IPS-18c (cell line): Measurements from ENCODE around the gene CCIN.

Experiments used
- H3K4me3 ChIP-seq: 2 replicates; pipeline ENCODE4 v1.7.0; 2013; ENCODE audit warnings: low read depth, mild to moderate bottlenecking, low read length, moderate library complexity; ENCODE audit not compliant: insufficient read depth
- H3K9me3 ChIP-seq: one replicate; pipeline ENCODE4 v1.6.1; 2013; ENCODE audit warnings: mild to moderate bottlenecking, low read length, moderate library complexity; ENCODE audit not compliant: control insufficient read depth, insufficient read depth

The CCIN gene

DNA sequence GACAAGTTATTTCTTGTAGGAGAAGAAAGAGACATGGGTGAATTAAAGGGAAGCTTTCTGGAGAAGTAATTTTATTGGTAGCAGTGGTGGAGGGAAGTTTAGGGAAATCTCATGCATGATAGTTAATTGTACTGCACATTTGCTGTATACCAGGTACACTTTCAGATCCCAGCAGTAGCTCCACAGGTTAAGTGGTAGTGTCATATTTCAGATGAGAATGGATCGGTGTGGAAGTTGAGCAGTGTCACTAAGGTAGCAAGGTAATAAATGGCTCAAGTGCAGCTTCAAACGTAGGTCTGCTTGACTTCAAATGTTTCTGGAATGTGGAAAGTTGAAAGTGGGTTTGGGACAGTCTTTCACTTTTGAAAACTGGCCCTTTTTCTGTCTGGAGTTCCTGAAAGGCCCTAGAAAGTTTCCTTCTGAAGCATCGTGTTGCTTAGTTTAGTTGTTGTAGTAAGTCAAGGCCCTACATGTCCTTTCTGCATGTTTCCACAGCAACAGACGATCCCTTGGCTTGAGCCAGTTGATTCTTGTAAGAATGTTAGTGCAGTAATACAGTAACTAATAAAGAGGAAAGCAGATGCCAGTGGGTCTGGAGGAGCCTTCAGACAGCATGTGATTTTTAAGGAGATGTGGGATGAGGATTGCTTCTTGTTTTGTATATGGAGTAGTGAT, 25.3 kb downstream of the CCIN start:
- H3K4me3 ChIP-seq: no peak overlapping the region
- no peaks in the 10 kb centered on the region for H3K9me3 ChIP-seq

DNA sequence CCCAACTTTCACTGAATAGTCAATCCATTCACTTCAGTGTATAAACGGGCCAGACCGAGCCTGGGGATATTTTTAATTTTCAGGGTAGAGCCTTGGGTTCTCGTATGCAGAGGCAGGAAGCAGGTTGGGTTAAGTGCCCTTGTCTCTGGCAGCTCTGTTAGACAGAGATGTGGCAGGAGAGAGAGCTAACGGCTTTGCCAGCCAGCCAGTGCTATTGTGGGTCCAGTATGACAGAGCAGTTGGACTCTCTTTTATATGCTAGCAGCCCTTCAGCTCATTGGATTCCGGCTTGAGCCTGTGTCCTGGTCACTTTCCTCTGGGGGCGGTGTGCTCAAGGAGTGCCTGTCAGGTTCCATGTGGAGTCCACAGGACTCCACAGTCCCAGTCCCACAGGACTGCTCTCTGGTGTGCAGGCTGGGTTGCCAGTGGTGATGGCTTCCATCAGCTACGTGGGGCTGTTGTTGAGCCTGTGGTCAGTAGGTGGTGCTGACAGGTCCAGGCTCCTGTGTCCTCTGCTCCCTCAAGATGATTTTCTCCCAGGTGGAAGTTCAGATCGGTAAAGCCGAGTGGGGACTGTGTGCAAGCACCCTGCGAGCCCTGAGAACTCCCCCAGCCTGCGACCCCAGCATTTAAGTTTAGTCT, 35.8 kb downstream of the CCIN start:
- Histone ChIP-seq H3K9me3 (no peaks in the 10 kb centered on the region), H3K4me3 (no peak overlapping the region)

DNA sequence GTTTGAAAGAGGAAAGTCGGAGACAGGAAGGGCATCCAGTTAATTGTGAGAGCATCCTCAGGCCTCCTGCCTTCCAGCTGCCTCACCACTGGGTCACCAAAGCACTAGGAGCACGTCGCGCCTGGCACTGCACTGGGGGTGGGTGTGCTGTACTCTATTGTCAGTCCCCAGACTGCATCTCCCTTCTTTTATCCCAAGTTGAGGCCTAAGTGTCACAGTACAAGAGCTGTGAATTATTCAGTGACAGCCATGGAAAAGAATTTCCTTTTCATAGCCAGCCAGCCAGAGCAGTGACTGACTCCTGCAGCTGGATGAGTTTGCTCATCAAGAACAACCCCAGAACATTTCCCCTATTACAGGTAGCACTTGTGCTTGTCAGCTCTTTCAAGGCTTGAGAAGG, 37.8 kb downstream of the CCIN start:
- no peak overlapping the region for H3K4me3 ChIP-seq

DNA sequence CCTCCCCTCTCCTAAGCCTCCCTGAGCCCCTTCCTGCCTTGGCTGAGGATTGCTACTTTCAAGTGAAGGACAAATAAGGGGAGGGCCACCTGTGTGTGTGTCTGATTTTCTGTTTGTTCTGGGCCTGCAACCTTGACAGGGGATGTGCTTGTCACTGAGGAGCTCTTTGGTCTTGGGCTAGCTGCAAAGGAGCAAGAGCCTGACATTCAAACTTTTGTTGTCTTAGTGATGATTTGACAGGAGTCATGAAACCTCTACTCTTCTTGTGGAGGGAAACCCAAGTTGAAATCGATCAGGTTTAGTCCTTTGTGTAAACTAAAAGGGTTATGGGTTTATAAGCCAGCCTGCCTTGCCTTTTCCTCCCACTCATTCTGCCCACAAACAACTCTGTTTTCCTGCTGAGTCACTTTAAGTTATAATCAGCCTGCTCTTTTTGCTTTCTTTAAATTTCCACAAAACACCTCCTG, 38.4 kb downstream of the CCIN start:
- Histone ChIP-seq H3K4me3 (no peak overlapping the region), H3K9me3 (no peaks in the 10 kb centered on the region)

More for the DNA sequence above, 37.8 kb downstream of the CCIN start:
- no peaks in the 10 kb centered on the region for H3K9me3 ChIP-seq

DNA sequence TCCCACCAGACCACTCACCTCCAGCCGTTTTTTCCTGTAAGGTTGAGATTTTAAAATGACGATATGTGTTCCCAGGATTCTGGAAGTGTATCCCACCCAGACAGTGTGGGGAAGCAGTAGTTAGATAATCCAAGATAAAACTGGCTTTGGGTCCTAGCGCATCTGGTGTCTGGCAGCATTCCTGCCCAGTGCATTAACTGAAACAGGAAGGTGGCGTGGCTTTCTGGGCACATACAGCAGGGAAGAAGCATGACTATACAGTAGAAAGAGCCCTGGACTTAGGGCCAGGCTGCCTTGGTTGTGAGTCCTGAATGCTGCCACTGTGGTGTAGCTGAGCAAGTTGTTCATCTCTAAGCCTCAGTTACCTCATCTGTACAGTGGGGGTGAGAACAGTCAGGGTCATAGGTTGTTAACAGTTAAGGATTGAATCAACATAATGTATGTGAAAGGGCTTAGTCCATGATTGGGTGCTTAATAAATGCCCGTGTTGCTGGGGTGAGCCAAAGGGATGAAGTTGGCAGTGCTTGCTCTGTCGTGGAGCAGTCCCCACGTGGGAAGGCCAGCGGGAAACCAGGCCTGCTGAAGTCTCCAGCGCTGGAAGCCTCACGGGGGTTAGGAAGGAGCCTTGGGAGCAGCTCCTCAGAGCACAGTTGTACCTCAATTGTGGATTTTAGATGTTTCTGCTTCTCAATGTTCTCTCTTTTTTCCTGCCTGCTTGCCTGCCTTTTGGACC, 39.5 kb downstream of the CCIN start:
- Histone ChIP-seq H3K4me3 (no peak overlapping the region), H3K9me3 (no peaks in the 10 kb centered on the region)

DNA sequence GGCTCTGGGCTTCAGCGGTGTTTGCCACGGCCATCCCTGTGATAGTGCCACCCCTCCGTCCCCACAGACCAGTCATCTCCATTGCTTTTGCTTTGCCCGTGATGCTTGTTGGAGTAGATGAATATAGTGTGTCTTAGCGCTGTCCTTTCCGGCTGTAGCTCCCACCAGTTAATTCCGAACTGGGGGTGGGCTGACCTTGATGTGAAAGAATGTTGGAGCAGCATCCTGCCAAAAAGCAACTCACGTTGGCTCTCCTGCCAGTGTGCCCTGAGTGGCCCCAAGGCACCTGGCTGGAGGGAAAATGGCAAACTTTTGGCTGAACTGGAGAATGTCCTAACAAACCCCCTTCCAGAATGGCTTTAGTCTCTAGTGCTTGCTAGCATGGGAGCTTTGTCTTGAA, 41.5 kb downstream of the CCIN start:
- H3K4me3 ChIP-seq: no peak overlapping the region
- H3K9me3 ChIP-seq: no peaks in the 10 kb centered on the region

DNA sequence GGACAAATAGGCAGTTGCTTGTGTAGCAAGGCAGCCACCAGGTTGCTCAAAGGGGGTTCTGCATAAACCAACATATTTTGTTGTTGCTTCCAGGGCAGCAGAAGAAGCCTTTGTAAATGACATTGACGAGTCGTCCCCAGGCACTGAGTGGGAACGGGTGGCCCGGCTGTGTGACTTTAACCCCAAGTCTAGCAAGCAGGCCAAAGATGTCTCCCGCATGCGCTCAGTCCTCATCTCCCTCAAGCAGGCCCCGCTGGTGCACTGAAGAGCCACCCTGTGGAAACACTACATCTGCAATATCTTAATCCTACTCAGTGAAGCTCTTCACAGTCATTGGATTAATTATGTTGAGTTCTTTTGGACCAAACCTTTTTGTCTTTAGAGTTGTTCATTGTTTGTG, 42.3 kb downstream of the CCIN start:
- H3K9me3 ChIP-seq: no peaks in the 10 kb centered on the region
- H3K4me3 ChIP-seq: no peak overlapping the region

DNA sequence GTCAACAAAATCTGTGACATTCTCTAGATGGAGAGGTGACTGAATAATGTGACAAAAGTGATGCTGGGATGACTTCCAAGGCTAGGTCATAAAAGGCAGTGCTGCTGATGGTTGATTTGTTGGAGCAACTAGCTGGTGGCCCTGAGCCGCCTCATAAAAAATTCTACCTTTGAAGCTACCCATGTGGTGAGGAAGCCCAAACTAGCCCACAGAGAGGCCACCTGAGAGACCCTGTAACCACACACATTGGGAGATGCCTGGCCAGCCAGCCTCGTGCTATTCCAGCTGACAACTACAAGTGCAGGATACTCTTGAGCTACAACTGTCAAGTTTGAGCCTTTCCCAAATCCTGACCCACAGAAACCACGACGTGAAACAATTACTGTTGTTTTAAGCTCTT, 44.2 kb downstream of the CCIN start:
- H3K4me3 ChIP-seq: no peak overlapping the region
- H3K9me3 ChIP-seq: no peaks in the 10 kb centered on the region

DNA sequence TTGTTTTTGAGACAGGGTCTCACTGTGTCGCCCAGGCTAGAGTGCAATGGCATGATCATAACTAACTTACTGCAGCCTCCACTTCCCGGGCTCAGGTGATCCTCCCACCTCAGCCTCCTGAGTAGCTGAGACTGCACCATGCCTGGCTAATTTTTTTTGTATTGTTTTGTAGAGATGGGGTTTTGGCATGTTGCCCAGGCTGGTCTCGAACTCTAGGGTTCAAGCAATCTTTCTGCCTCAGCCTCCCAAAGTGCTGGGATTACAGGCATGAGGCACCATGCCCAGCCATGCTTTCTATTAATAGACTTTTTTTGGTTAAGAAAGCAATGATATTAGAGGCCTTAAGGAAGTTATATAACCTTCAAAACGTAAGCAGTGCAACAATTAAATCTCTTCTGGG, 44.8 kb downstream of the CCIN start:
- H3K9me3 ChIP-seq: no peaks in the 10 kb centered on the region

DNA sequence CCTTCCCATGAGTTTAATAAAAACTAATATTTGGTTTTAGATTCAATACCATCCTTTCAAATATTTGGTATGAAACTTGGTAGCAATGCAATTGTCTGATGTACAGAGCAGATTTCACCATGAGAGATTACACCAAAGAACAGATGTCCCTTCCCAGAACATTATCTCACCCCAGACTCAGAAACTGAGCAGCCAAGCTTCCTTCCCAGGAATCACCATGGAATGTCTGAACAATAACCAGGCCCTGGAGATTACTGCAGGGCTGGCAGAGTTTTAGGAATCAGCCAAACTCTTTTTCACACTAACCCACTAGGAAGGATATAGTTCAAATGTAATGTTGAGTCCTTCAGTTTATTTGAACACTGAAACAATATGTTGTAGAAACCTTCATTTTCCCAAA, 45.4 kb downstream of the CCIN start:
- H3K9me3 ChIP-seq: no peaks in the 10 kb centered on the region
- H3K4me3 ChIP-seq: no peak overlapping the region

More for the DNA sequence above, 44.8 kb downstream of the CCIN start:
- H3K4me3 ChIP-seq: no peak overlapping the region

DNA sequence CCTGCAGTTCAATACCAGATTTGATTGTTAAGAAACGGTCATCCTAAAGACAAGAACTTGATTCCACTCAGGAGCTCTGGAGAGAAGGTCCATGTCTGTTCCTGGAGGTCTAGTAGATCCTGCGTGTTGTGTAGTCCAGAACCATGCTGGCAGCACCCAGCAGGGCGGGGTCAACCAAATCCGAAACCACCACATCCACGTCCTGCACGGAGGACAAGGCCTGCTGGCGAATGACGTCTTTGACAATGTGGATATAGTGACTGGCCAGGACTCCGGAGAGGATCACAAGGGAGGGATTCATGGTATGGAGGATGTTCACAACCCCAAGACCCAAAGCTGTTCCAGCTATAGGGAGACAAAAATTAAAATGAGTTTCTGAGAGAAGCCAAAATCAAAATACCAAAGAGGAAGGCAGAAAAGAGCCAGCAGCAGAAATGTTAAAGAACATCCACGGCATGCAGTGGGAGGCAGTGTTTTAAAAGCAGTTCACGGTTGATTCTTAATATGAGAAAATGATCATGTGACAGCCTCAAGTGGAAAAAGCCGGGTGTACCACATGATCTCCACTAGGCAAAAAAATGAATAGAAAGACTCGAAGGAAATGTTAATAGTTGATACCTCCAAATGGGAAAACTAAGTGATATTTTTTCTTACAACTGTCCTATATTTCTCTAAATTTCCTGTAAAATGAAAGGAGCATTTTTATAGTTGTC, 48.2 kb downstream of the CCIN start:
- Histone ChIP-seq H3K9me3 (peaks cover 5% of the 10 kb centered on the region), H3K4me3 (no peak overlapping the region)

DNA sequence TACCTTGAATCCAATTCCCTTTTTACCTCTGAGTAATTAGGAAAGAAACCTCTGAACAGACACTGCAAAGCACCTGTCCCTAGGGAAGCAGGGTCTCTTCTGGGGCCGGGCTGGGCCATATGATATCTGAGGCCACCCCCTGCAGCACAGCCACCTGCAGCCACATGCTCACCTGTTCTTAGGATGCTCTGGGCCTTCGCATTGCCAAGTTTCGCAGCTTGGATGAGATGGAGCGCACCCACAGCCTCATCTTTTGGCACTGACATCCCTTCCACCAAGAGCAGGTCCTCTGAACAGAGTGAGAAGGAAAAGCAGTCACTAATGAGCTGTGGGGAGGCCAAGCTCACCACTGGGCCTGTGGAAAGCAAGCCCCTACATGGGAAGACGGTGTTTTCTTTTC, 48.8 kb downstream of the CCIN start:
- H3K4me3 ChIP-seq: no peak overlapping the region

DNA sequence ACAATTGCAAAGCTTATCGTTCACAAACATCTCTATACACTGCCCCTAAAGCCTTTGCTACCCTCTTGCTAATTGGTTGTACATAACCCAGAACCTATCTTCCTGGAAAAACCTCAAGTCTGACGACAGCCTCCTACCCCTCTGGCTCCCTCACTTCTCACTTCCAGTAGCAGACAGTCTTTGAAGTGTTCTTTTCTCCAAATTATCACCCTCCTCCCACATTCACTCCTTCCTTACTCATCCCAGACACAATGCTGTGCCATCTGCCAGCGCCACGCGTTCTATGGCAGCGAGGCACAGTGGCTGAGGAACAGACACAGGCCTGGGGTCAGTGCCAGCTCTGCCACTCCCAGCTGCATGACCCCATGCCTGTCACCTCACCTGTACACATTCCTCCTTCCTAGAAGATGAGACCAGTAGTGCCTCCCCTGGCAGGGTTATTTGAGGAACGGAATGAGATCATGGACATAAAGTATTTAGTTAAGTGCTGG, 49.3 kb downstream of the CCIN start:
- H3K4me3 ChIP-seq: no peak overlapping the region
- H3K9me3 ChIP-seq: peaks cover 8% of the 10 kb centered on the region

More for the DNA sequence above, 48.8 kb downstream of the CCIN start:
- H3K9me3 ChIP-seq: peaks cover 6% of the 10 kb centered on the region
